Caco-2 (cell line): ENCODE results near the gene GJA1. TPM values are rescaled to one million over a fixed set of nuclear protein-coding genes. Genes with fewer than 3 reads are reported as not detected.

Experiments
- BruUV-seq: library from RNA; stranded (reverse); fragments of 400-500 nt; replicated peaks from 2 replicates; lab custom pipeline; 2021; lab: Mats Ljungman, UMichigan
- CTCF ChIA-PET: fragments of 300-600 bp; sonication (Branson Sonifier 250); formaldehyde crosslinking; loops from one replicate; lab custom pipeline; 2022; ENCODE audit warnings: antibody characterized with exemption; lab: Charles Lee
- POLR2A ChIA-PET: fragments of 300-600 bp; sonication (Branson Sonifier 250); formaldehyde crosslinking; loops from one replicate; lab custom pipeline; 2022; ENCODE audit warnings: antibody characterized with exemption; lab: Charles Lee
- DNase-seq, 2 experiments: peaks; one replicate each; pipeline versions ENCODE4 v3.0.0 to v3.0.0-alpha.2; 2020 to 2022
- H3K27me3 ChIP-seq: replicated peaks from 2 replicates; pipeline ENCODE4 v1.6.0; 2011; ENCODE audit warnings: low read length; ENCODE audit not compliant: control insufficient read depth, insufficient read depth
- H3K36me3 ChIP-seq: 2 replicates; pipeline ENCODE4 v1.5.1; 2011; ENCODE audit warnings: low read length; ENCODE audit not compliant: control insufficient read depth, insufficient read depth
- H3K4me1 ChIP-seq: fragments of 250-450 bp; sonication (Bioruptor Pico); 2 replicates; pipeline ENCODE4 v1.5.1; 2020; ENCODE audit warnings: mild to moderate bottlenecking
- H3K4me3 ChIP-seq: 2 replicates; pipeline ENCODE4 v1.5.1; 2011; ENCODE audit warnings: low read depth, mild to moderate bottlenecking, control low read depth, low read length
- H3K9me3 ChIP-seq: fragments of 250-450 bp; sonication (Bioruptor Pico); 2 replicates; pipeline ENCODE4 v1.5.1; 2020; ENCODE audit warnings: mild to moderate bottlenecking, moderate library complexity
- H3K27ac Mint-ChIP-seq: one replicate; pipeline ENCODE4 v1.8.0; 2022; ENCODE audit warnings: mixed read lengths; ENCODE audit not compliant: unreplicated experiment
- H3K27me3 Mint-ChIP-seq: one replicate; pipeline ENCODE4 v1.8.0; 2022; ENCODE audit warnings: mixed read lengths; ENCODE audit not compliant: insufficient read depth, unreplicated experiment
- H3K36me3 Mint-ChIP-seq: one replicate; pipeline ENCODE4 v1.8.0; 2022; ENCODE audit warnings: mild to moderate bottlenecking, mixed read lengths; ENCODE audit not compliant: insufficient read depth, unreplicated experiment
- H3K4me1 Mint-ChIP-seq: one replicate; pipeline ENCODE4 v1.8.0; 2022; ENCODE audit warnings: low read depth, mixed read lengths; ENCODE audit not compliant: unreplicated experiment
- H3K4me3 Mint-ChIP-seq: one replicate; pipeline ENCODE4 v1.8.0; 2022; ENCODE audit warnings: mild to moderate bottlenecking, moderate library complexity, mixed read lengths; ENCODE audit not compliant: unreplicated experiment
- H3K9me3 Mint-ChIP-seq: one replicate; pipeline ENCODE4 v1.8.0; 2022; ENCODE audit warnings: mixed read lengths; ENCODE audit not compliant: unreplicated experiment
- intact Hi-C: fragments of 100-400 bp; cut with micrococcal nuclease; formaldehyde crosslinking; loops from one replicate; pipeline ENCODE4 v1.10.0; 2022; ENCODE audit not compliant: unreplicated experiment
- total RNA-seq: library from RNA; stranded (reverse); gene quantifications from 2 replicates; pipeline ENCODE4 v1.2.3, GENCODE V29; 2022
- TF ChIP-seq, protein P1 (sequence below), 2 experiments: fragments of 200-600 bp in 1 of 2; IDR thresholded peaks; 1 replicate in 1 of 2; 2 replicates in 1 of 2; pipeline versions ENCODE4 v1.5.1 to v1.8.0; 2011 to 2022; ENCODE audit warnings: antibody characterized with exemption in 1 of 2, control low read depth in 1 of 2, inconsistent platforms in 1 of 2, low read depth in 1 of 2, low read length in 1 of 2, mild to moderate bottlenecking in 1 of 2, moderate library complexity in 1 of 2; ENCODE audit not compliant: insufficient read depth in 1 of 2, severe bottlenecking in 1 of 2, unreplicated experiment in 1 of 2

GJA1 gene
- total RNA-seq, 1 experiment from 2014 or later = 54.5 TPM

GRCh38 chr6:121449331-121449730 lies 13.9 kb downstream of the GJA1 start:
- no peak overlapping the region for H3K4me3 Mint-ChIP-seq
- H3K27me3 ChIP-seq = no peaks in the 10 kb centered on the region
- POLR2A ChIA-PET = no interaction called here
- H3K4me1 ChIP-seq = peaks cover 5% of the 10 kb centered on the region; the same call in 1 of the 2 replicates
- BruUV-seq = no TSS peak
- no peak overlapping the region for H3K4me3 ChIP-seq
- H3K36me3 Mint-ChIP-seq = peaks cover 27% of the 10 kb centered on the region
- TF ChIP-seq, protein P1, sequence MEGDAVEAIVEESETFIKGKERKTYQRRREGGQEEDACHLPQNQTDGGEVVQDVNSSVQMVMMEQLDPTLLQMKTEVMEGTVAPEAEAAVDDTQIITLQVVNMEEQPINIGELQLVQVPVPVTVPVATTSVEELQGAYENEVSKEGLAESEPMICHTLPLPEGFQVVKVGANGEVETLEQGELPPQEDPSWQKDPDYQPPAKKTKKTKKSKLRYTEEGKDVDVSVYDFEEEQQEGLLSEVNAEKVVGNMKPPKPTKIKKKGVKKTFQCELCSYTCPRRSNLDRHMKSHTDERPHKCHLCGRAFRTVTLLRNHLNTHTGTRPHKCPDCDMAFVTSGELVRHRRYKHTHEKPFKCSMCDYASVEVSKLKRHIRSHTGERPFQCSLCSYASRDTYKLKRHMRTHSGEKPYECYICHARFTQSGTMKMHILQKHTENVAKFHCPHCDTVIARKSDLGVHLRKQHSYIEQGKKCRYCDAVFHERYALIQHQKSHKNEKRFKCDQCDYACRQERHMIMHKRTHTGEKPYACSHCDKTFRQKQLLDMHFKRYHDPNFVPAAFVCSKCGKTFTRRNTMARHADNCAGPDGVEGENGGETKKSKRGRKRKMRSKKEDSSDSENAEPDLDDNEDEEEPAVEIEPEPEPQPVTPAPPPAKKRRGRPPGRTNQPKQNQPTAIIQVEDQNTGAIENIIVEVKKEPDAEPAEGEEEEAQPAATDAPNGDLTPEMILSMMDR (IDR thresholded peaks at IDR 0.05; ENCODE audit: insufficient read depth in 1 of 2, low read depth in 1 of 2, low read length in 1 of 2, severe bottlenecking in 1 of 2, unreplicated experiment in 1 of 2) = no peak
- DNase-seq = no peak
- H3K27me3 Mint-ChIP-seq = no peaks in the 10 kb centered on the region
- intact Hi-C loops = no loop called here
- no peaks in the 10 kb centered on the region for H3K4me1 Mint-ChIP-seq
- H3K9me3 ChIP-seq = no peaks in the 10 kb centered on the region
- H3K27ac Mint-ChIP-seq = no peak overlapping the region
- no peaks in the 10 kb centered on the region for H3K9me3 Mint-ChIP-seq
- CTCF ChIA-PET = no interaction called here
- 0 out of 2 replicates have a peak, but pooled peaks cover 2% of the 10 kb centered on the region for H3K36me3 ChIP-seq

GRCh38 chr6:121450242-121450641 lies 14.8 kb downstream of the GJA1 start:
- ChIA-PET POLR2A (no interaction called here), CTCF (no interaction called here)
- BruUV-seq = no TSS peak
- peaks cover 2% of the 10 kb centered on the region; the same call in 1 of the 2 replicates for H3K4me1 ChIP-seq
- no peak for DNase-seq
- no peaks in the 10 kb centered on the region for H3K4me1 Mint-ChIP-seq
- H3K27ac Mint-ChIP-seq = no peak overlapping the region
- H3K36me3 ChIP-seq = 0 out of 2 replicates have a peak, but pooled peaks cover 2% of the 10 kb centered on the region
- H3K4me3 Mint-ChIP-seq = no peak overlapping the region
- intact Hi-C loops = no loop called here
- no peaks in the 10 kb centered on the region for H3K9me3 Mint-ChIP-seq
- H3K4me3 ChIP-seq = no peak overlapping the region
- H3K36me3 Mint-ChIP-seq = peaks cover 27% of the 10 kb centered on the region
- no peaks in the 10 kb centered on the region for H3K27me3 Mint-ChIP-seq
- no peaks in the 10 kb centered on the region for H3K27me3 ChIP-seq
- TF ChIP-seq, protein P1 (IDR thresholded peaks at IDR 0.05; ENCODE audit: insufficient read depth in 1 of 2, low read depth in 1 of 2, low read length in 1 of 2, severe bottlenecking in 1 of 2, unreplicated experiment in 1 of 2) = no peak
- no peaks in the 10 kb centered on the region for H3K9me3 ChIP-seq

- DNase-seq = no peak
- Histone ChIP-seq H3K36me3 (0 out of 2 replicates have a peak, but pooled peaks cover 2% of the 10 kb centered on the region), H3K27me3 (no peaks in the 10 kb centered on the region), H3K4me3 (no peak overlapping the region), H3K9me3 (no peaks in the 10 kb centered on the region), H3K4me1 (no peaks in the 10 kb centered on the region)
- peaks cover 27% of the 10 kb centered on the region for H3K36me3 Mint-ChIP-seq
- intact Hi-C loops = no loop called here
- TF ChIP-seq, protein P1 (IDR thresholded peaks at IDR 0.05; ENCODE audit: insufficient read depth in 1 of 2, low read depth in 1 of 2, low read length in 1 of 2, severe bottlenecking in 1 of 2, unreplicated experiment in 1 of 2) = no peak
- no peak overlapping the region for H3K27ac Mint-ChIP-seq
- POLR2A ChIA-PET = no interaction called here
- no peaks in the 10 kb centered on the region for H3K9me3 Mint-ChIP-seq
- H3K27me3 Mint-ChIP-seq = no peaks in the 10 kb centered on the region
- H3K4me1 Mint-ChIP-seq = no peaks in the 10 kb centered on the region
- no peak overlapping the region for H3K4me3 Mint-ChIP-seq
- CTCF ChIA-PET = no interaction called here
- BruUV-seq = no TSS peak
Observed at GRCh38 chr6:121451250-121451649, 15.8 kb downstream of the GJA1 start.
